ENCODE measurements around the gene PTPN1. TPM values are rescaled to one million over a fixed set of nuclear protein-coding genes. Genes with fewer than 3 reads are reported as not detected.

PTPN1 gene
- total RNA-seq, 2 donors from 2014 or later = 31.3 to 33.9 TPM

- intact Hi-C loops (cut with DNase I, micrococcal nuclease) = loop anchor here in 1 of 2 donors (5.0 kb wide), 1 partner anchor 105 kb away; no protein-coding TSS in a partner anchor
- DNase-seq (no peak), ATAC-seq (no peak)
Measured at GRCh38 chr20:50477239-50477872, 32.8 kb upstream of the PTPN1 start.

GRCh38 chr20:50478162-50478990 lies 31.8 kb upstream of the PTPN1 start:
- peak; percentile 78 for ATAC-seq
- intact Hi-C loops (cut with DNase I, micrococcal nuclease) = loop anchor here in 1 of 2 donors (5.0 kb wide), 1 partner anchor 104 kb away; no protein-coding TSS in a partner anchor
- peak; percentile 79 to 81 for DNase-seq

GRCh38 chr20:50481741-50482140 lies 28.4 kb upstream of the PTPN1 start:
- DNase-seq (no peak), ATAC-seq (no peak)
- intact Hi-C loops (cut with DNase I, micrococcal nuclease) = loop anchor here (10.0 kb wide), 2 partner anchors 93 to 263 kb away; no protein-coding TSS in a partner anchor

GRCh38 chr20:50482396-50482981 lies 27.7 kb upstream of the PTPN1 start:
- intact Hi-C loops (cut with DNase I, micrococcal nuclease) = loop anchor here (10.0 kb wide), 2 partner anchors 92 to 262 kb away; no protein-coding TSS in a partner anchor
- DNase-seq (no peak), ATAC-seq (no peak)

GRCh38 chr20:50484271-50484976 lies 25.8 kb upstream of the PTPN1 start:
- intact Hi-C loops (cut with DNase I, micrococcal nuclease) = loop anchor here (10.0 kb wide), 2 partner anchors 90 to 260 kb away; no protein-coding TSS in a partner anchor
- DNase-seq = no peak
- ATAC-seq = peak; percentile 28

GRCh38 chr20:50487397-50487796 lies 22.8 kb upstream of the PTPN1 start:
- ATAC-seq = no peak
- intact Hi-C loops (cut with DNase I, micrococcal nuclease) = loop anchor here (10.0 kb wide), 2 partner anchors 87 to 257 kb away; no protein-coding TSS in a partner anchor
- no peak for DNase-seq

- DNase-seq = no peak
- ATAC-seq = no peak
- intact Hi-C loops (cut with DNase I, micrococcal nuclease) = loop anchor here (10.0 kb wide), 2 partner anchors 86 to 256 kb away; no protein-coding TSS in a partner anchor
Measured at GRCh38 chr20:50488236-50488806, 21.9 kb upstream of the PTPN1 start.

- ATAC-seq (no peak), DNase-seq (no peak)
- intact Hi-C loops (cut with DNase I, micrococcal nuclease) = no loop called here
Measured at GRCh38 chr20:50491168-50491567, 19.0 kb upstream of the PTPN1 start.

GRCh38 chr20:50491926-50492634 lies 18.1 kb upstream of the PTPN1 start:
- ATAC-seq (peak; percentile 92), DNase-seq (peak; percentile 53 to 80)
- intact Hi-C loops (cut with DNase I, micrococcal nuclease) = no loop called here

GRCh38 chr20:50493881-50494253 lies 16.3 kb upstream of the PTPN1 start:
- intact Hi-C loops (cut with DNase I, micrococcal nuclease) = no loop called here
- ATAC-seq (no peak), DNase-seq (no peak)

GRCh38 chr20:50494428-50494827 lies 15.8 kb upstream of the PTPN1 start:
- intact Hi-C loops (cut with DNase I, micrococcal nuclease) = no loop called here
- DNase-seq = no peak
- ATAC-seq = no peak

- no peak for ATAC-seq
- intact Hi-C loops (cut with DNase I, micrococcal nuclease) = no loop called here
- DNase-seq = no peak
Measured at GRCh38 chr20:50496773-50497385, 13.3 kb upstream of the PTPN1 start.

- intact Hi-C loops (cut with DNase I, micrococcal nuclease) = no loop called here
- no peak for DNase-seq
- no peak for ATAC-seq
Measured at GRCh38 chr20:50498071-50498776, 12.0 kb upstream of the PTPN1 start.

- ATAC-seq (no peak), DNase-seq (no peak)
- intact Hi-C loops (cut with DNase I, micrococcal nuclease) = loop anchor here in 1 of 2 donors (10.0 kb wide), 1 partner anchor 75 kb away; no protein-coding TSS in a partner anchor
Measured at GRCh38 chr20:50499938-50500337, 10.2 kb upstream of the PTPN1 start.

- DNase-seq (no peak), ATAC-seq (no peak)
- intact Hi-C loops (cut with DNase I, micrococcal nuclease) = loop anchor here in 1 of 2 donors (10.0 kb wide), 1 partner anchor 73 kb away; no protein-coding TSS in a partner anchor
Measured at GRCh38 chr20:50501972-50502745, 8.0 kb upstream of the PTPN1 start.

- ATAC-seq = peak; percentile 13
- no peak for DNase-seq
- intact Hi-C loops (cut with DNase I, micrococcal nuclease) = loop anchor here in 1 of 2 donors (10.0 kb wide), 1 partner anchor 70 kb away; no protein-coding TSS in a partner anchor
Measured at GRCh38 chr20:50504231-50504823, 5.9 kb upstream of the PTPN1 start.

Measured in left colon (tissue), 2 donors.